Tibial nerve (tissue), 3 donors: Measurements from ENCODE around the gene ST6GALNAC1.

ENCODE experiments used
- POLR2A ChIP-seq, 2 donors: fragments of 450-650 bp; IDR thresholded peaks; one replicate each; pipeline ENCODE4 v1.6.1; 2017; ENCODE audit warnings: antibody characterized with exemption in 2 of 2, mild to moderate bottlenecking in 2 of 2, moderate library complexity in 2 of 2
- TF ChIP-seq, protein P1 (sequence below), 5 experiments: fragments of 200-600 bp in 3 of 5; fragments of 450-650 bp in 2 of 5; sonication (generic) in 3 of 5; IDR thresholded peaks; one replicate each; pipeline ENCODE4 v1.5.1; 2016 to 2019; ENCODE audit warnings: antibody characterized with exemption in 5 of 5, mild to moderate bottlenecking in 3 of 5, moderate library complexity in 2 of 5

DNA sequence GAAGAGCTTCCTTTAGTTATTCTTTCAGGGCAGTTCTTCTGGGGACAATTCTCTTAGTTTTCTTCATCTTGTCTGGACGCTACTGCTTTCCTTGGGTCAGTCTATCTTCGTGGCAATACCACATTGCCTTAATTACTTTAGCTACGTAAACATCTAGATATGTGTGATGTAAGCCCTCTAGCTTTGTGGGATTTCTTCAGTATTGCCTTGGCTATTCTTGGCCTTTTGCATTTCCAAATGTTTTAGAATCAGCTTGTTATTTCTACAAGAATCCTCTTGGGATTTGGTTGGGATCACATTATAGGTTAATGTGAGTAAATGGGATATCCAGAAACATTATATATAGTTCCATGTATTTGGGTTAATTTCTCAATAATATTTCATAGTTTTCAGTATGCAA is 48.9 kb downstream of the ST6GALNAC1 start:
- TF ChIP-seq POLR2A (IDR thresholded peaks at IDR 0.05), result no peak
- TF ChIP-seq, protein P1, sequence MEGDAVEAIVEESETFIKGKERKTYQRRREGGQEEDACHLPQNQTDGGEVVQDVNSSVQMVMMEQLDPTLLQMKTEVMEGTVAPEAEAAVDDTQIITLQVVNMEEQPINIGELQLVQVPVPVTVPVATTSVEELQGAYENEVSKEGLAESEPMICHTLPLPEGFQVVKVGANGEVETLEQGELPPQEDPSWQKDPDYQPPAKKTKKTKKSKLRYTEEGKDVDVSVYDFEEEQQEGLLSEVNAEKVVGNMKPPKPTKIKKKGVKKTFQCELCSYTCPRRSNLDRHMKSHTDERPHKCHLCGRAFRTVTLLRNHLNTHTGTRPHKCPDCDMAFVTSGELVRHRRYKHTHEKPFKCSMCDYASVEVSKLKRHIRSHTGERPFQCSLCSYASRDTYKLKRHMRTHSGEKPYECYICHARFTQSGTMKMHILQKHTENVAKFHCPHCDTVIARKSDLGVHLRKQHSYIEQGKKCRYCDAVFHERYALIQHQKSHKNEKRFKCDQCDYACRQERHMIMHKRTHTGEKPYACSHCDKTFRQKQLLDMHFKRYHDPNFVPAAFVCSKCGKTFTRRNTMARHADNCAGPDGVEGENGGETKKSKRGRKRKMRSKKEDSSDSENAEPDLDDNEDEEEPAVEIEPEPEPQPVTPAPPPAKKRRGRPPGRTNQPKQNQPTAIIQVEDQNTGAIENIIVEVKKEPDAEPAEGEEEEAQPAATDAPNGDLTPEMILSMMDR (IDR thresholded peaks at IDR 0.05), result no peak
